WTC11 (cell line): ENCODE results near the gene MPHOSPH6. TPM values are rescaled to one million over a fixed set of nuclear protein-coding genes. Genes with fewer than 3 reads are reported as not detected.

ENCODE experiments used
- ATAC-seq: fragments of 200-7000 bp; cut with Tn5 transposase; 2 replicates; pipeline ENCODE4 v1.10.0; 2021; ENCODE audit warnings: mild to moderate bottlenecking, moderate library complexity
- CTCF ChIA-PET: fragments of 300-600 bp; sonication (Branson Sonifier 250); formaldehyde crosslinking; loops from one replicate; lab custom pipeline; 2021; ENCODE audit warnings: antibody characterized with exemption; lab: Charles Lee
- POLR2A ChIA-PET: fragments of 350-600 bp; sonication (Branson Sonifier 250); formaldehyde crosslinking; loops from one replicate; lab custom pipeline; 2021; ENCODE audit warnings: antibody characterized with exemption; lab: Charles Lee
- DNase-seq: peaks from one replicate; pipeline ENCODE4 v3.0.0; 2021; ENCODE audit warnings: low spot score
- H3K27ac Mint-ChIP-seq: 2 replicates; pipeline ENCODE4 v1.8.0; 2021; ENCODE audit warnings: mixed read lengths
- H3K27me3 Mint-ChIP-seq: 2 replicates; pipeline ENCODE4 v1.8.0; 2021; ENCODE audit warnings: low read depth, mild to moderate bottlenecking, moderate library complexity, mixed read lengths
- H3K36me3 Mint-ChIP-seq: 2 replicates; pipeline ENCODE4 v1.8.0; 2021; ENCODE audit warnings: mixed read lengths
- H3K4me1 Mint-ChIP-seq: 2 replicates; pipeline ENCODE4 v1.8.0; 2022; ENCODE audit warnings: mixed read lengths
- H3K4me3 Mint-ChIP-seq: 2 replicates; pipeline ENCODE4 v1.8.0; 2021; ENCODE audit warnings: mild to moderate bottlenecking, moderate library complexity, mixed read lengths
- H3K9me3 Mint-ChIP-seq: 2 replicates; pipeline ENCODE4 v1.8.0; 2021; ENCODE audit warnings: mixed read lengths
- AR ChIP-seq: fragments of 250-450 bp; sonication (Bioruptor Pico); IDR thresholded peaks from 2 replicates; pipeline ENCODE4 v1.9.0; 2021; ENCODE audit warnings: mild to moderate bottlenecking
- ATF1 ChIP-seq: sonication (generic); formaldehyde crosslinking; IDR thresholded peaks from 2 replicates; pipeline ENCODE4 v1.8.1; 2023; ENCODE audit warnings: mild to moderate bottlenecking, moderate library complexity, missing genetic modification reagents
- CREB1 ChIP-seq: sonication (generic); formaldehyde crosslinking; IDR thresholded peaks from 2 replicates; pipeline ENCODE4 v1.8.0; 2023; ENCODE audit warnings: mild to moderate bottlenecking, missing genetic modification reagents
- ELF4 ChIP-seq: sonication (generic); formaldehyde crosslinking; IDR thresholded peaks from 2 replicates; pipeline ENCODE4 v1.8.1; 2022; ENCODE audit warnings: low read depth, mild to moderate bottlenecking, moderate library complexity, missing genetic modification reagents
- ESRRA ChIP-seq: sonication (generic); formaldehyde crosslinking; IDR thresholded peaks from 2 replicates; pipeline ENCODE4 v1.8.1; 2022; ENCODE audit warnings: mild to moderate bottlenecking, missing genetic modification reagents, borderline replicate concordance
- ETV6 ChIP-seq: sonication (generic); formaldehyde crosslinking; IDR thresholded peaks from 2 replicates; pipeline ENCODE4 v1.8.1; 2022; ENCODE audit warnings: mild to moderate bottlenecking, missing genetic modification reagents
- FOXK1 ChIP-seq: sonication (generic); formaldehyde crosslinking; IDR thresholded peaks from 2 replicates; pipeline ENCODE4 v1.8.0; 2022; ENCODE audit warnings: mild to moderate bottlenecking, moderate library complexity, missing genetic modification reagents
- FOXP1 ChIP-seq: sonication (generic); formaldehyde crosslinking; IDR thresholded peaks from 2 replicates; pipeline ENCODE4 v1.8.0; 2022; ENCODE audit warnings: missing genetic modification reagents, mild to moderate bottlenecking, moderate library complexity, borderline replicate concordance
- KAT7 ChIP-seq: sonication (generic); formaldehyde crosslinking; IDR thresholded peaks from 2 replicates; pipeline ENCODE4 v1.8.1; 2023; ENCODE audit warnings: missing genetic modification reagents, mild to moderate bottlenecking, borderline replicate concordance
- NFATC4 ChIP-seq: fragments of 250-450 bp; sonication (Bioruptor Pico); IDR thresholded peaks from 2 replicates; pipeline ENCODE4 v1.9.0; 2021; ENCODE audit warnings: mild to moderate bottlenecking
- PRRX2 ChIP-seq: fragments of 250-450 bp; sonication (Bioruptor Pico); IDR thresholded peaks from 2 replicates; pipeline ENCODE4 v1.8.0; 2021; ENCODE audit warnings: mild to moderate bottlenecking
- RELA ChIP-seq: sonication (generic); formaldehyde crosslinking; IDR thresholded peaks from 2 replicates; pipeline ENCODE4 v1.8.1; 2022; ENCODE audit warnings: missing genetic modification reagents, mild to moderate bottlenecking, borderline replicate concordance
- SMAD4 ChIP-seq: sonication (generic); formaldehyde crosslinking; IDR thresholded peaks from 2 replicates; pipeline ENCODE4 v1.8.0; 2022; ENCODE audit warnings: mild to moderate bottlenecking, missing genetic modification reagents
- SOX15 ChIP-seq: fragments of 250-450 bp; sonication (Bioruptor Pico); IDR thresholded peaks from 2 replicates; pipeline ENCODE4 v1.9.0; 2021; ENCODE audit warnings: mild to moderate bottlenecking
- TP53 ChIP-seq: sonication (generic); formaldehyde crosslinking; IDR thresholded peaks from 2 replicates; pipeline ENCODE4 v1.8.1; 2023; ENCODE audit warnings: mild to moderate bottlenecking, missing genetic modification reagents
- ZNF138 ChIP-seq: sonication (generic); formaldehyde crosslinking; conservative IDR thresholded peaks from 2 replicates; pipeline ENCODE4 v1.8.1; 2022; ENCODE audit warnings: mild to moderate bottlenecking, moderate library complexity, missing genetic modification reagents
- ZNF281 ChIP-seq: sonication (generic); formaldehyde crosslinking; IDR thresholded peaks from 2 replicates; pipeline ENCODE4 v1.8.0; 2023; ENCODE audit warnings: mild to moderate bottlenecking, missing genetic modification reagents
- ZNF317 ChIP-seq: sonication (generic); formaldehyde crosslinking; IDR thresholded peaks from 2 replicates; pipeline ENCODE4 v1.8.1; 2023; ENCODE audit warnings: low read depth, mild to moderate bottlenecking, moderate library complexity, missing genetic modification reagents, borderline replicate concordance
- ZNF396 ChIP-seq: fragments of 250-450 bp; sonication (Bioruptor Pico); IDR thresholded peaks from 2 replicates; pipeline ENCODE4 v1.8.0; 2021; ENCODE audit warnings: mild to moderate bottlenecking, moderate library complexity, borderline replicate concordance
- total RNA-seq: library from RNA; stranded (reverse); gene quantifications from 3 replicates; pipeline ENCODE4 v1.2.3, GENCODE V29; 2021
- TF ChIP-seq, protein P1 (sequence below): sonication (generic); formaldehyde crosslinking; IDR thresholded peaks from 2 replicates; pipeline ENCODE4 v1.8.0; 2023; ENCODE audit warnings: missing genetic modification reagents, mild to moderate bottlenecking, borderline replicate concordance
- TF ChIP-seq, protein P2 (sequence below): sonication (generic); formaldehyde crosslinking; IDR thresholded peaks from 2 replicates; pipeline ENCODE4 v1.8.1; 2022; ENCODE audit warnings: mild to moderate bottlenecking, moderate library complexity, missing genetic modification reagents
- TF ChIP-seq, protein P3 (sequence below): sonication (generic); formaldehyde crosslinking; IDR thresholded peaks from 2 replicates; pipeline ENCODE4 v1.8.1; 2022; ENCODE audit warnings: low read depth, mild to moderate bottlenecking, moderate library complexity, missing genetic modification reagents, borderline replicate concordance

Gene MPHOSPH6
- total RNA-seq, 1 experiment from 2014 or later = 30.8 TPM

DNA sequence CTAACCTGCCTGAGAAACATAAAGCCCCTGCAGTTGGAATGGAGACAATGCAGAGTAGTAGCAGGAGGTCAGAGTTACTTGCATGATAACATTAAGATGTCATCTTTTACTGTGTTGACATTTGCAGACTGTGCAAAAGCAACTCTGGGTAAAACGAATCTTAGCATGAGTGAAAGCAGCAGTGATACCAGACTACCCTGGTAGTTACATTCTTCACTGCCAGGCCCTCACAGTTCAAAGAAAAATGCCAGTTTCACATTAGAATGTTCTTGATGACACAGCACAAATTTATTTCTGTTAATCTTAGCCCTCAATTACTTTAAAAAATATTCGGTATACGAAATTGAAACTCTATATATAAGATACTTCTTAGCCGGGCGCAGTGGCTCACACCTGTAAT lies 12.2 kb downstream of the MPHOSPH6 start (continued):
- TF ChIP-seq, protein P1, sequence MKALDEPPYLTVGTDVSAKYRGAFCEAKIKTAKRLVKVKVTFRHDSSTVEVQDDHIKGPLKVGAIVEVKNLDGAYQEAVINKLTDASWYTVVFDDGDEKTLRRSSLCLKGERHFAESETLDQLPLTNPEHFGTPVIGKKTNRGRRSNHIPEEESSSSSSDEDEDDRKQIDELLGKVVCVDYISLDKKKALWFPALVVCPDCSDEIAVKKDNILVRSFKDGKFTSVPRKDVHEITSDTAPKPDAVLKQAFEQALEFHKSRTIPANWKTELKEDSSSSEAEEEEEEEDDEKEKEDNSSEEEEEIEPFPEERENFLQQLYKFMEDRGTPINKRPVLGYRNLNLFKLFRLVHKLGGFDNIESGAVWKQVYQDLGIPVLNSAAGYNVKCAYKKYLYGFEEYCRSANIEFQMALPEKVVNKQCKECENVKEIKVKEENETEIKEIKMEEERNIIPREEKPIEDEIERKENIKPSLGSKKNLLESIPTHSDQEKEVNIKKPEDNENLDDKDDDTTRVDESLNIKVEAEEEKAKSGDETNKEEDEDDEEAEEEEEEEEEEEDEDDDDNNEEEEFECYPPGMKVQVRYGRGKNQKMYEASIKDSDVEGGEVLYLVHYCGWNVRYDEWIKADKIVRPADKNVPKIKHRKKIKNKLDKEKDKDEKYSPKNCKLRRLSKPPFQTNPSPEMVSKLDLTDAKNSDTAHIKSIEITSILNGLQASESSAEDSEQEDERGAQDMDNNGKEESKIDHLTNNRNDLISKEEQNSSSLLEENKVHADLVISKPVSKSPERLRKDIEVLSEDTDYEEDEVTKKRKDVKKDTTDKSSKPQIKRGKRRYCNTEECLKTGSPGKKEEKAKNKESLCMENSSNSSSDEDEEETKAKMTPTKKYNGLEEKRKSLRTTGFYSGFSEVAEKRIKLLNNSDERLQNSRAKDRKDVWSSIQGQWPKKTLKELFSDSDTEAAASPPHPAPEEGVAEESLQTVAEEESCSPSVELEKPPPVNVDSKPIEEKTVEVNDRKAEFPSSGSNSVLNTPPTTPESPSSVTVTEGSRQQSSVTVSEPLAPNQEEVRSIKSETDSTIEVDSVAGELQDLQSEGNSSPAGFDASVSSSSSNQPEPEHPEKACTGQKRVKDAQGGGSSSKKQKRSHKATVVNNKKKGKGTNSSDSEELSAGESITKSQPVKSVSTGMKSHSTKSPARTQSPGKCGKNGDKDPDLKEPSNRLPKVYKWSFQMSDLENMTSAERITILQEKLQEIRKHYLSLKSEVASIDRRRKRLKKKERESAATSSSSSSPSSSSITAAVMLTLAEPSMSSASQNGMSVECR (CRISPR knock-in tag) = no peak
- TF ChIP-seq ZNF138 = no peak

DNA sequence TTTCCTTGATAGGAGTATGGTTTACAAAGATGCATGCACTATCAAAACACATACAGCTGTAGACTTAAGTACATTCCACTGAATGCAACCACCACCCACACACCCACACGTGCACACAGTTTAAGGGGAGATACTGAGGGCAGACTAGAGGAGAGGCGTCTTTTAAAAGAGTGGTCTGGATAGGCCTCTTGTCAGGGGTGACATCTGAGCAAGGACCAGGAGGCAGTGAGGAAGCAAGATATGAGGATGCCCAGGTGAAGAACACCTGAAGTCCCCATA lies 12.6 kb downstream of the MPHOSPH6 start:
- TF ChIP-seq, protein P2, sequence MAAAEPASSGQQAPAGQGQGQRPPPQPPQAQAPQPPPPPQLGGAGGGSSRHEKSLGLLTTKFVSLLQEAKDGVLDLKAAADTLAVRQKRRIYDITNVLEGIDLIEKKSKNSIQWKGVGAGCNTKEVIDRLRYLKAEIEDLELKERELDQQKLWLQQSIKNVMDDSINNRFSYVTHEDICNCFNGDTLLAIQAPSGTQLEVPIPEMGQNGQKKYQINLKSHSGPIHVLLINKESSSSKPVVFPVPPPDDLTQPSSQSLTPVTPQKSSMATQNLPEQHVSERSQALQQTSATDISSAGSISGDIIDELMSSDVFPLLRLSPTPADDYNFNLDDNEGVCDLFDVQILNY (CRISPR knock-in tag) = no peak
- TF ChIP-seq FOXK1 (no peak), ZNF396 (CRISPR knock-in tag) (no peak), SMAD4 (CRISPR knock-in tag) (no peak), ATF1 (CRISPR knock-in tag) (no peak), ESRRA (CRISPR knock-in tag) (no peak), CREB1 (CRISPR knock-in tag) (no peak), KAT7 (CRISPR knock-in tag) (no peak), ETV6 (CRISPR knock-in tag) (no peak), FOXP1 (CRISPR knock-in tag) (no peak), AR (no peak)
- TF ChIP-seq, all 79 proteins: peak for 0
- Mint-ChIP-seq H3K36me3 (peaks cover 47% of the 10 kb centered on the region), H3K27ac (peak overlapping the region; percentile 79), H3K4me3 (no peak overlapping the region), H3K27me3 (no peaks in the 10 kb centered on the region), H3K4me1 (peaks cover 8% of the 10 kb centered on the region), H3K9me3 (peaks cover 8% of the 10 kb centered on the region)
- POLR2A ChIA-PET = no interaction called here
- ATAC-seq = no peak
- no peak for DNase-seq
- CTCF ChIA-PET = no interaction called here

GRCh38 chr16:82156761-82157533 lies 13.1 kb downstream of the MPHOSPH6 start:
- peaks cover 11% of the 10 kb centered on the region for H3K4me1 Mint-ChIP-seq
- CTCF ChIA-PET = no interaction called here
- no peak for ATAC-seq
- H3K36me3 Mint-ChIP-seq = peaks cover 42% of the 10 kb centered on the region
- H3K4me3 Mint-ChIP-seq = no peak overlapping the region
- peaks cover 8% of the 10 kb centered on the region for H3K9me3 Mint-ChIP-seq
- no peak for DNase-seq
- POLR2A ChIA-PET = no interaction called here
- peak overlapping the region; percentile 79; the same call in 1 of the 2 replicates for H3K27ac Mint-ChIP-seq
- no peaks in the 10 kb centered on the region for H3K27me3 Mint-ChIP-seq
- TF ChIP-seq ZNF317 (no peak), NFATC4 (CRISPR knock-in tag) (no peak), PRRX2 (no peak), ZNF396 (CRISPR knock-in tag) (no peak), RELA (CRISPR knock-in tag) (no peak), TP53 (no peak), ZNF281 (CRISPR knock-in tag) (no peak), ELF4 (CRISPR knock-in tag) (no peak), SOX15 (CRISPR knock-in tag) (no peak), SMAD4 (CRISPR knock-in tag) (no peak)
- TF ChIP-seq, protein P3, sequence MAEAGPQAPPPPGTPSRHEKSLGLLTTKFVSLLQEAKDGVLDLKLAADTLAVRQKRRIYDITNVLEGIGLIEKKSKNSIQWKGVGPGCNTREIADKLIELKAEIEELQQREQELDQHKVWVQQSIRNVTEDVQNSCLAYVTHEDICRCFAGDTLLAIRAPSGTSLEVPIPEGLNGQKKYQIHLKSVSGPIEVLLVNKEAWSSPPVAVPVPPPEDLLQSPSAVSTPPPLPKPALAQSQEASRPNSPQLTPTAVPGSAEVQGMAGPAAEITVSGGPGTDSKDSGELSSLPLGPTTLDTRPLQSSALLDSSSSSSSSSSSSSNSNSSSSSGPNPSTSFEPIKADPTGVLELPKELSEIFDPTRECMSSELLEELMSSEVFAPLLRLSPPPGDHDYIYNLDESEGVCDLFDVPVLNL (CRISPR knock-in tag) = no peak
